GM19468 (cell line): ENCODE measurements around the gene AP4E1.
"Not testable (repeated sequence)": the region's sequence is repeated elsewhere in the genome, so short reads cannot be mapped to it uniquely, and the experiment has no call there.

Experiments used
- ATAC-seq: cut with Tn5 transposase; IDR thresholded peaks from one replicate; pipeline ENCODE4 v1.9.1; 2021; ENCODE audit warnings: mild to moderate bottlenecking, moderate library complexity, moderate number of reproducible peaks; ENCODE audit not compliant: unreplicated experiment; ENCODE audit errors: extremely low read depth

AP4E1 gene

GRCh38 chr15:50939911-50940310 lies 31.4 kb downstream of the AP4E1 start:
- ATAC-seq, result no peak

- ATAC-seq, result no peak
Measured at GRCh38 chr15:50940506-50940905, 32.0 kb downstream of the AP4E1 start.

GRCh38 chr15:50943638-50944037 lies 35.2 kb downstream of the AP4E1 start:
- no peak for ATAC-seq

- ATAC-seq, result no peak
Measured at GRCh38 chr15:50944672-50945071, 36.2 kb downstream of the AP4E1 start.

GRCh38 chr15:50945725-50946124 lies 37.2 kb downstream of the AP4E1 start:
- ATAC-seq, result no peak

- not testable (repeated sequence) for ATAC-seq
Measured at GRCh38 chr15:50950745-50951144, 42.3 kb downstream of the AP4E1 start.

- no peak for ATAC-seq
Measured at GRCh38 chr15:50953302-50953701, 44.8 kb downstream of the AP4E1 start.

- not testable (repeated sequence) for ATAC-seq
Measured at GRCh38 chr15:50954837-50955236, 46.4 kb downstream of the AP4E1 start.

GRCh38 chr15:50959717-50960116 lies 51.2 kb downstream of the AP4E1 start:
- no peak for ATAC-seq

GRCh38 chr15:50964075-50964474 lies 55.6 kb downstream of the AP4E1 start:
- ATAC-seq, result no peak

GRCh38 chr15:50968353-50968752 lies 59.9 kb downstream of the AP4E1 start:
- ATAC-seq, result no peak

GRCh38 chr15:50970524-50970923 lies 62.0 kb downstream of the AP4E1 start:
- no peak for ATAC-seq

- ATAC-seq, result no peak
Measured at GRCh38 chr15:50971115-50971514, 62.6 kb downstream of the AP4E1 start.

- no peak for ATAC-seq
Measured at GRCh38 chr15:50971542-50971941, 63.1 kb downstream of the AP4E1 start.

GRCh38 chr15:50973605-50974004 lies 65.1 kb downstream of the AP4E1 start:
- ATAC-seq, result no peak

- no peak for ATAC-seq
Measured at GRCh38 chr15:50977162-50977561, 68.7 kb downstream of the AP4E1 start.

GRCh38 chr15:50978580-50978979 lies 70.1 kb downstream of the AP4E1 start:
- no peak for ATAC-seq

- ATAC-seq, result no peak
Measured at GRCh38 chr15:50979041-50979440, 70.6 kb downstream of the AP4E1 start.

- ATAC-seq, result no peak
Measured at GRCh38 chr15:50993598-50993997, 85.1 kb downstream of the AP4E1 start.

GRCh38 chr15:50996641-50997040 lies 88.2 kb downstream of the AP4E1 start:
- ATAC-seq, result no peak

GRCh38 chr15:50997371-50998051 lies 89.0 kb downstream of the AP4E1 start:
- no peak for ATAC-seq

GRCh38 chr15:51004103-51004551 lies 95.6 kb downstream of the AP4E1 start:
- no peak for ATAC-seq
